Airway epithelial cell (primary cell): Measurements from ENCODE around the gene PAEP. TPM values are rescaled to one million over a fixed set of nuclear protein-coding genes. Genes with fewer than 3 reads are reported as not detected.

Source experiments
- total RNA-seq: library from RNA; depleted of rRNA; stranded (reverse); fragments of >200 nt; gene quantifications from 2 replicates; pipeline ENCODE4 v1.2.3, GENCODE V29; 2015

Gene PAEP
- total RNA-seq: not detected in 2 replicates

GRCh38 chr9:135561391-135562234 lies at the start of gene PAEP:
TSS of gene PAEP (plus strand) at chr9:135561756.

GRCh38 chr9:135520916-135521607 lies 40.5 kb upstream of the PAEP start, which contains the start of gene LCN1:
TSS of gene LCN1 (plus strand) at chr9:135521440. CDS start at chr9:135521498, 58 bp downstream.

GRCh38 chr9:135545646-135546176 lies 15.8 kb upstream of the PAEP start, which contains the start of gene OBP2A:
TSS of gene OBP2A (plus strand) at chr9:135546126. CDS start at chr9:135546181, 55 bp downstream.

Other genes with a start within 250 kb of the PAEP start
- gene PPP1R26, start 82.0 kb upstream of the PAEP start, total RNA-seq: 12.9 and 16.9 TPM in 2 replicates
- 52.5 and 78.5 TPM in 2 replicates for gene MRPS2, start 61.1 kb upstream of the PAEP start, total RNA-seq
- gene LCN1, start 40.3 kb upstream of the PAEP start, total RNA-seq: not detected in 2 replicates
- gene OBP2A, start 15.6 kb upstream of the PAEP start, total RNA-seq: not detected in 2 replicates
- gene GLT6D1, start 77.8 kb downstream of the PAEP start, total RNA-seq: not detected in 2 replicates
- gene LCN9, start 101.6 kb downstream of the PAEP start, total RNA-seq: not detected in 2 replicates
- gene SOHLH1, start 137.7 kb downstream of the PAEP start, total RNA-seq: not detected in 2 replicates
- not detected in 2 replicates for gene KCNT1, start 140.4 kb downstream of the PAEP start, total RNA-seq